Brain microvascular endothelial cell (primary cell): ENCODE results near the gene SLC5A2.

Source experiments
- DNase-seq: peaks from one replicate; pipeline ENCODE4 v3.0.0-alpha.2; 2020
- H3K27ac ChIP-seq: fragments of 250-450 bp; sonication (Bioruptor Pico); 2 replicates; pipeline ENCODE4 v1.5.1; 2020; ENCODE audit warnings: mild to moderate bottlenecking, moderate library complexity
- H3K27me3 ChIP-seq: fragments of 250-450 bp; sonication (Bioruptor Pico); replicated peaks from 2 replicates; pipeline ENCODE4 v1.5.1; 2020; ENCODE audit warnings: mild to moderate bottlenecking
- H3K36me3 ChIP-seq: fragments of 250-450 bp; sonication (Bioruptor Pico); replicated peaks from 2 replicates; pipeline ENCODE4 v1.5.1; 2020; ENCODE audit warnings: mild to moderate bottlenecking
- H3K4me3 ChIP-seq: 2 replicates; pipeline ENCODE4 v1.5.1; 2011; ENCODE audit warnings: low read depth, mild to moderate bottlenecking, control low read depth, low read length, moderate library complexity
- in situ Hi-C: cut with HindIII; loops from 2 replicates; pipeline ENCODE4 v1.10.0; 2017; ENCODE audit warnings: low sequenced_read_pairs, low pct_ligation_motif_present
- TF ChIP-seq, protein P1 (sequence below): IDR thresholded peaks from 2 replicates; pipeline ENCODE4 v1.5.1; 2011; ENCODE audit warnings: low read depth, mild to moderate bottlenecking, moderate library complexity, low read length, control low read depth, inconsistent platforms; ENCODE audit errors: missing control alignments

SLC5A2 gene

DNA sequence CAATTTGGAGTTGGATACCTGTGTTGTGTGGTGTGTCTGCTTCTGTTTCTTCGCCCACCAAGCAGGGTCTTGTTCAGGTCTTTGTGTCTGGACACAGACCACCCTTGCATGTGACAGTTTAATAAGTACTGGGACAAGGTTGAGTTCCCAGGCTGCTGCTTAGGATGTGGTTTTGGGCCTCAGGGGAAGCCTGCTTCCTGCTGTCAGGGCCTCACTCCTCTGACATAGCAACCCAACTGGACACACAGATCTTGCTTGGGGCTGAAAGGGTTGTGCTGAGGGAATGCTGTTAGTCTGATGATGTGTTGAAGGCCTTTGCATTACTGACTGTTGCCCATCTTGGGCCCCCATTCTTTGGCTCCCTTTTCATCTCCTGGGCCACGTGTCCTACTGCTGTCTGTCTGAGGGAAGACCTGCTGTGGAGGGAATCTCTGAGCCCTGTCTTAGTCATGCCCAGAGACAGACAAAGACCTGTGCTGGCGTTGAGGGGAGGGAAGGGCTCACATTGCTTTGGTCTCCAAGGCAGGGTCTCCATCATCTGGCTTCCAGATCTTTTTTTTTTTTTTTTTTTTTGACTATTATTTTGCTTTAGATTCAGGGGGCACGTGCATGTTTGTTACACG is 15.7 kb upstream of the SLC5A2 start:
- TF ChIP-seq, protein P1, sequence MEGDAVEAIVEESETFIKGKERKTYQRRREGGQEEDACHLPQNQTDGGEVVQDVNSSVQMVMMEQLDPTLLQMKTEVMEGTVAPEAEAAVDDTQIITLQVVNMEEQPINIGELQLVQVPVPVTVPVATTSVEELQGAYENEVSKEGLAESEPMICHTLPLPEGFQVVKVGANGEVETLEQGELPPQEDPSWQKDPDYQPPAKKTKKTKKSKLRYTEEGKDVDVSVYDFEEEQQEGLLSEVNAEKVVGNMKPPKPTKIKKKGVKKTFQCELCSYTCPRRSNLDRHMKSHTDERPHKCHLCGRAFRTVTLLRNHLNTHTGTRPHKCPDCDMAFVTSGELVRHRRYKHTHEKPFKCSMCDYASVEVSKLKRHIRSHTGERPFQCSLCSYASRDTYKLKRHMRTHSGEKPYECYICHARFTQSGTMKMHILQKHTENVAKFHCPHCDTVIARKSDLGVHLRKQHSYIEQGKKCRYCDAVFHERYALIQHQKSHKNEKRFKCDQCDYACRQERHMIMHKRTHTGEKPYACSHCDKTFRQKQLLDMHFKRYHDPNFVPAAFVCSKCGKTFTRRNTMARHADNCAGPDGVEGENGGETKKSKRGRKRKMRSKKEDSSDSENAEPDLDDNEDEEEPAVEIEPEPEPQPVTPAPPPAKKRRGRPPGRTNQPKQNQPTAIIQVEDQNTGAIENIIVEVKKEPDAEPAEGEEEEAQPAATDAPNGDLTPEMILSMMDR: no peak
- in situ Hi-C loops: loop anchor here (25.0 kb wide), 2 partner anchors 280 to 530 kb away; partner anchors contain the start of genes FUS and ORAI3
- Histone ChIP-seq H3K4me3 (no peak overlapping the region), H3K27ac (no peak overlapping the region), H3K27me3 (no peaks in the 10 kb centered on the region), H3K36me3 (peaks cover 17% of the 10 kb centered on the region)
- peak; percentile 20 for DNase-seq

DNA sequence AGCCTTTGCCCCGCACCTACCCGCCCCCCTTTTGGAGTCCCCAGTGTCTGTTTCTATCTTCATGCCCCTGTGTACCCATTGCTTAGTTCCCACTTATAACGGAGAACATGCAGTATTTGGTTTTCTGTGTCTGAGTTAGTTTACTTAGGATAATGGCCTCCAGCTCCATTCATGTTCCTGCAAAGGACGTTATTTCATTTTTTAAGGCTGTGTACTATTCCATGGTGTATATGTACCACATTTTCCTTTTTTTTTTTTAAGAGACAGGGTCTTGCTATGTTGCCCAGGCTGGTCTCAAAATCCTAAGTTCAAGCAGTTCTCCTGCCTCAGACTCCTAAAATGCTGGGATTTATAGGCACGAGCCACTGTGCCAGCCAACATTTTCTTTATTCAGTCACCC is 15.1 kb upstream of the SLC5A2 start:
- peaks cover 17% of the 10 kb centered on the region for H3K36me3 ChIP-seq
- TF ChIP-seq, protein P1: no peak
- no peak overlapping the region for H3K4me3 ChIP-seq
- H3K27me3 ChIP-seq: no peaks in the 10 kb centered on the region
- no peak overlapping the region for H3K27ac ChIP-seq
- in situ Hi-C loops: loop anchor here (25.0 kb wide), 2 partner anchors 281 to 531 kb away; partner anchors contain the start of genes FUS and ORAI3
- DNase-seq: no peak

DNA sequence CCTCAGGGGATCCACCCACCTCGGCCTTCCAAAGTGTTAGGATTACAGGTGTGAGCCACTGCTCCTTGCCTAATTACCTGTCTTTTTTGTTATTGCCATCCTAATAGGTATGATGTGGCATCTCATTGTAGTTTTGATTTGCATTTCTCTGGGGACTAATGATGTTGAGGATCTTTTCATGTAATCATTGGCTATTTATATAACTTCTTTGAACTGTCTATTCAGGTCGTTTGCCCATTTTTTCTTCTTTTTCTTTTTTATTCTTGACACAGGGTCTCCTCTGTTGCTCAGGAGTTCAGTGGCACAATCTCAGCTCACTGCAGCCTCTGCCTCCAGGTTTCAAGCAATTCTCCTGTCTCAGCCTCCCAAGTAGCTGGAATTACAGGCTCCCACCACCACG is 12.3 kb upstream of the SLC5A2 start:
- TF ChIP-seq, protein P1: no peak
- Histone ChIP-seq H3K27me3 (no peaks in the 10 kb centered on the region), H3K27ac (no peak overlapping the region), H3K4me3 (no peak overlapping the region), H3K36me3 (peaks cover 32% of the 10 kb centered on the region)
- no peak for DNase-seq
- in situ Hi-C loops: loop anchor here (25.0 kb wide), 2 partner anchors 283 to 533 kb away; partner anchors contain the start of genes FUS and ORAI3

DNA sequence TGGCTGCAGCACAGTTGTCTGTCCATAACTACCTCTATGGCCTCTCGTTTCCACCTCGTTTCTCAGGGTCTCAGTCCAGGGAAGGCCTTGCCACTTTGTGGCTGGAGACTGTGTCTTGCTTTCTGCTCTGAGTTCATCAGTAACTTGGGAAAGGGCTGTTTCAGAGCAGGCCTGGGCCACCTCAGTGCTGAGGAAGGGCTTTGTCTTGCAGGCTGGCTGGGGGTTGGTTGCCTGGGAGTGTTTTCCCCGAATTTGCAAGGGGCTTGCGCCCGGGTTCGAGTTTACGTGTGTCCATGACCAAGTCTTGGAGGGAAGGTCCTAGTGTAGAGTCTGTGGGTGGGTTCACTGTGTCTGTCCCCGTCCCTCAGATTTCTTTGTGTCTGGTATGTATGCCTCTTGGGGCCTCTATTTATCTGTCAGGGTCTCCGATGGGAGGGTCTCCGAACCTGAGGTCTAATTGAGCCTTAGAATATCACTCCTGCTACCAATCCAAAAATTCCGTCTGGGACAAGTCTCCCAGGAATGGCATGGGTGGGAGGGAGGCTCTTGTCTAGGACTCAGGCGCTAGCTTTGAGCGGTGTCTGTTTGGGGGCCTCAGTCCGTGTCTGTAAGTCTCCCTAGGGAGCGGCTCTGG is 11.6 kb upstream of the SLC5A2 start:
- peak overlapping the region; percentile 90 for H3K27ac ChIP-seq
- no peaks in the 10 kb centered on the region for H3K27me3 ChIP-seq
- peak overlapping the region; percentile 85 for H3K4me3 ChIP-seq
- TF ChIP-seq, protein P1: no peak
- DNase-seq: peak; percentile 24
- in situ Hi-C loops: loop anchor here (25.0 kb wide), 2 partner anchors 284 to 534 kb away; partner anchors contain the start of genes FUS and ORAI3
- H3K36me3 ChIP-seq: peaks cover 31% of the 10 kb centered on the region

DNA sequence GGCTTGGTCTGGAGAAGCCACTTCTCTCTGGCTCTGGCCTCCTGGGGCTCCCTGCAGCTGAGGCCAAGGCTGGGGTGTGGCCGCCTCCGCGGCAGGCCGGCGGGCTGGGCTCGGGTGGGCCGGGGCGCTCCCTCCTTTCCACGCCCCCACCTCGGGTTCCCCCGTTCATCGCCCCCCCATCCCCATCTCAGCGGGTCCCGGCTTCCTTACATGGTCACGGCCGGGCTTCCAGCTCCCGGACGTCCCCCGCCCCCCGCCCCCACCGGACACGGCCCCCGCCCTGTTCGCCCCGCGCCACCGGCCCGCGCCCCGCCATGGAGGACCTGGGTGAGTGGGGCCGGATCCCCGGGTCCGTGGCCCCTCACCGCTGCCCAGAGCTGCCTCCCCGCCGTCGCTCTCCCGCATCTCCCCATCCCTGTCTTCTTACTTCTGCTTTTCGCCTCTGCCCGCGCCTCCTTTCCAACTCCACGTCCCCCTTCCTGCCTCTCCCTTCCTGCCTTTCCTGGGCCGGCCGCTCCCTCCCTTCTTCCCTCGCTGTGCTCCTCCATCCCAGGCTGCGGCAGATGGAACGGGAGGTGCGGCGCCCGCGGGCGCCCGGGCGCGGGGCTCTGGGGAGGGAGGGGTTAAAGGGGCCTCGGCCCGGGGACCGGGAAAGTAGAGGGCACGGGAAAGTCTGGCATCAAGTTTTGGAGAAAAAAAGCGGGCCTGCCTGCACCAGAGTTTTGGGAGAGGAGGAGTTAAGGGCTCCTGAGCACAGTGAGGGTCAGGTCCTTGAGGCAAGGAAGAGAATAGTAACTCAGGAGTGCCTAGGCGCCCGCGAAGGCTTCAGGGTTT is 10.8 kb upstream of the SLC5A2 start, which contains the start of gene TGFB1I1:
TGFB1I1 (plus strand) TSS at position 278 of the 834 bp plus-strand sequence; CDS start at position 315, 37 bp downstream.
- Histone ChIP-seq H3K27me3 (no peaks in the 10 kb centered on the region), H3K27ac (peak within 1 kb of the TSS; percentile 90), H3K4me3 (peak within 1 kb of the TSS; percentile 85), H3K36me3 (peaks cover 36% of the 10 kb centered on the region)
- TF ChIP-seq, protein P1: no peak
- peak; percentile 71 for DNase-seq
- in situ Hi-C loops: loop anchor here (25.0 kb wide), 2 partner anchors 285 to 535 kb away; partner anchors contain the start of genes FUS and ORAI3
